Colonic mucosa (tissue), 4 donors: ENCODE results near the gene NDC80. TPM values are rescaled to one million over a fixed set of nuclear protein-coding genes. Genes with fewer than 3 reads are reported as not detected.
A peak's percentile ranks its signal among the peaks of the same experiment; 100 is the strongest.

Experiments used
- DNase-seq: peaks from one replicate; pipeline ENCODE4 v3.0.0-alpha.2; 2020
- H3K27ac ChIP-seq: fragments of 200-600 bp; one replicate; pipeline ENCODE4 v1.8.0; 2021
- H3K27me3 ChIP-seq: fragments of 200-600 bp; one replicate; pipeline ENCODE4 v1.8.0; 2021
- H3K36me3 ChIP-seq: fragments of 200-600 bp; one replicate; pipeline ENCODE4 v1.8.0; 2021
- H3K4me1 ChIP-seq: fragments of 200-600 bp; one replicate; pipeline ENCODE4 v1.8.0; 2021; ENCODE audit warnings: mild to moderate bottlenecking
- H3K4me3 ChIP-seq: fragments of 200-600 bp; one replicate; pipeline ENCODE4 v1.8.0; 2021
- H3K9ac ChIP-seq, 2 donors: one replicate each; pipeline ENCODE4 v1.7.0; 2013; ENCODE audit warnings: control low read depth in 2 of 2, low read depth in 2 of 2, low read length in 2 of 2
- H3K9me3 ChIP-seq: fragments of 200-600 bp; one replicate; pipeline ENCODE4 v1.8.0; 2021
- intact Hi-C: fragments of 100-400 bp; cut with DNase I; formaldehyde crosslinking; loops from one replicate; pipeline ENCODE4 v1.14.1; 2022
- total RNA-seq, 2 donors: library from RNA; stranded (reverse); fragmentation: NEBNext Ultra II Directional in 1 of 2; extraction: Animal tissue kit (Norgen Biotek cat#: 25700) in 1 of 2; gene quantifications; one replicate each; pipeline ENCODE4 v1.2.1, GENCODE V29; 2021
- TF ChIP-seq, protein P1 (sequence below): fragments of 200-600 bp; IDR thresholded peaks from one replicate; pipeline ENCODE4 v1.8.0; 2022; ENCODE audit warnings: antibody characterized with exemption, mild to moderate bottlenecking
- donor health status: healthy.
- donor health status: DM: no; HTN: no; CAD: no.
- donor health status: DM: no; HTN: no; CAD: no.

NDC80 gene
- total RNA-seq, 2 donors from 2014 or later: 6.8 to 27.6 TPM

DNA sequence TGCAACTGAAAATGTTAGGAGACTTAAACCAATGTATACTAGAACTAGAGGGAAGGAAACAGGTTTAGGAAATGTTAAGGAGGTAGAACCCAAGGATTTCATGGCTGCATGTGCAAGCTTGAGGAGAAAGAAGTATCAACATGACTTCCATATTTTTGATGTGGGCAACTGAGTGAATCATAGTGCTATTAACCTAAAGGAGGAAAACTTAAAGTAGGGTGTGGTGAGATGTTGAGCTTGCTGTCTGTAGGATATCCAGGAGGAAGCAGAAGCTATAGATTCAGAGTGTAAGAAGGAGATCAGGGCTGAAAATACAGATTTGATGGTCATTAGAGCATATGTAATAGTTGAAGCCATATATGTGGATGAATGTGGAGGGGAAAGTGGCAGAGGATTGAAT lies 31.5 kb downstream of the NDC80 start:
- no peak overlapping the region for H3K27ac ChIP-seq
- no peaks in the 10 kb centered on the region for H3K27me3 ChIP-seq
- no peaks in the 10 kb centered on the region for H3K36me3 ChIP-seq
- H3K9ac ChIP-seq: no peak overlapping the region
- DNase-seq: no peak
- no peak overlapping the region for H3K4me3 ChIP-seq
- H3K9me3 ChIP-seq: no peaks in the 10 kb centered on the region
- no peaks in the 10 kb centered on the region for H3K4me1 ChIP-seq
- intact Hi-C loops: no loop called here
- TF ChIP-seq, protein P1, sequence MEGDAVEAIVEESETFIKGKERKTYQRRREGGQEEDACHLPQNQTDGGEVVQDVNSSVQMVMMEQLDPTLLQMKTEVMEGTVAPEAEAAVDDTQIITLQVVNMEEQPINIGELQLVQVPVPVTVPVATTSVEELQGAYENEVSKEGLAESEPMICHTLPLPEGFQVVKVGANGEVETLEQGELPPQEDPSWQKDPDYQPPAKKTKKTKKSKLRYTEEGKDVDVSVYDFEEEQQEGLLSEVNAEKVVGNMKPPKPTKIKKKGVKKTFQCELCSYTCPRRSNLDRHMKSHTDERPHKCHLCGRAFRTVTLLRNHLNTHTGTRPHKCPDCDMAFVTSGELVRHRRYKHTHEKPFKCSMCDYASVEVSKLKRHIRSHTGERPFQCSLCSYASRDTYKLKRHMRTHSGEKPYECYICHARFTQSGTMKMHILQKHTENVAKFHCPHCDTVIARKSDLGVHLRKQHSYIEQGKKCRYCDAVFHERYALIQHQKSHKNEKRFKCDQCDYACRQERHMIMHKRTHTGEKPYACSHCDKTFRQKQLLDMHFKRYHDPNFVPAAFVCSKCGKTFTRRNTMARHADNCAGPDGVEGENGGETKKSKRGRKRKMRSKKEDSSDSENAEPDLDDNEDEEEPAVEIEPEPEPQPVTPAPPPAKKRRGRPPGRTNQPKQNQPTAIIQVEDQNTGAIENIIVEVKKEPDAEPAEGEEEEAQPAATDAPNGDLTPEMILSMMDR: no peak

DNA sequence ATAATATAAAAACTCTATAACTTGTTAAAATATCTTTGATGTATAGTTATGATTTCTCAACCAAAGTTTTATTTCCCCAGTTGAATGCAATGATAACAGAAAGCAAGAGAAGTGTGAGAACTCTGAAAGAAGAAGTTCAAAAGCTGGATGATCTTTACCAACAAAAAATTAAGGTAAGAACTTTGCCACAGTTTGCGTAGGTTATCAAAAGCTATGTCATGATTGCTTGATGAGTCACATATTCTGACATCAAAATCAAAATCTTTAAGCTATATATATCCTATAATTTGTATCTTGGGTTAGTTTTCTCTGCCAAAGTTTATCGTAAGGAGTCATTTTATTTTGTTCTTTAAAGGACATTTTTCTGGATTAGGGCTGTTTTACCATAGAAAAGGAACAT lies 35.0 kb downstream of the NDC80 start:
- TF ChIP-seq, protein P1: no peak
- no peak overlapping the region for H3K4me3 ChIP-seq
- H3K27me3 ChIP-seq: no peaks in the 10 kb centered on the region
- no peak overlapping the region for H3K9ac ChIP-seq
- intact Hi-C loops: no loop called here
- H3K36me3 ChIP-seq: no peaks in the 10 kb centered on the region
- no peak for DNase-seq
- peak overlapping the region; percentile 33 for H3K27ac ChIP-seq
- no peaks in the 10 kb centered on the region for H3K9me3 ChIP-seq
- no peaks in the 10 kb centered on the region for H3K4me1 ChIP-seq

DNA sequence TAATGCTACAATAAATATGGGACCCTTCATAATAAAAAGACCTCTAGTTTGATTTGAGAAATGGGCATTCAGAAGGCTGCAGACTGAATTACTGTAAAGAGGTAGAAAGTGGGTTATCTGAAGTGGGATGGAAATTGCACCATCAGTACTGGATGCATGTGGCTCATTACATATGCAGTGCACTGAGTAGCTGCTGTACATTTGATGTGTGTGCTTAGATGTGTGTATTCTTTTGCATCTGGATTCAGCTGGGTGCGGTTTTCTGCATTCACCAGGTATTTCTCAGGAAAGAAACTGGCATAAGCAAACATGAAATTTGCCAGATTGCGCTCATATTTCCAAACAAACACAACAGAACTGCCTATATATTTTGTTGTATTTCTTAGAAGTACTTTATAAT lies 38.2 kb downstream of the NDC80 start:
- no peaks in the 10 kb centered on the region for H3K9me3 ChIP-seq

DNA sequence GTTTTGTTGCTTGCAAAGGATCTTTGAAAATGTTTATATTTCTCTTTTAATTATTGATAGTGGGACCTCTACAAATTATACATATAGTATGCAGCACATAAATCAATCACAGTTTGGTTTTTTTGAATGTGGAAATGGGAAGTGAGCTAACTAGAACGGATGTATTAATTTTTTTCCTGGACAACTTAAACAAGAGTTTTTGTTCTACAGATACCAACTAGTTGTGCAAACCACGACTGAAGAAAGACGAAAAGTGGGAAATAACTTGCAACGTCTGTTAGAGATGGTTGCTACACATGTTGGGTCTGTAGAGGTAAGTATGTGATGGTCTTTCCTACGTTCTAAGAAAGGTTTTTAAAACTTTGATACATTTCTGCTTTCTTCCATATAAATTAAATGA lies 39.2 kb downstream of the NDC80 start:
- Histone ChIP-seq H3K9ac (no peak overlapping the region), H3K9me3 (no peaks in the 10 kb centered on the region), H3K36me3 (no peaks in the 10 kb centered on the region), H3K27ac (no peak overlapping the region), H3K27me3 (no peaks in the 10 kb centered on the region), H3K4me1 (no peaks in the 10 kb centered on the region), H3K4me3 (no peak overlapping the region)
- no peak for DNase-seq
- intact Hi-C loops: no loop called here
- TF ChIP-seq, protein P1: no peak

More for the DNA sequence above, 38.2 kb downstream of the NDC80 start:
- TF ChIP-seq, protein P1: no peak
- Histone ChIP-seq H3K9ac (no peak overlapping the region), H3K4me1 (no peaks in the 10 kb centered on the region), H3K27ac (no peak overlapping the region), H3K27me3 (no peaks in the 10 kb centered on the region), H3K36me3 (no peaks in the 10 kb centered on the region), H3K4me3 (no peak overlapping the region)
- no peak for DNase-seq
- intact Hi-C loops: no loop called here

DNA sequence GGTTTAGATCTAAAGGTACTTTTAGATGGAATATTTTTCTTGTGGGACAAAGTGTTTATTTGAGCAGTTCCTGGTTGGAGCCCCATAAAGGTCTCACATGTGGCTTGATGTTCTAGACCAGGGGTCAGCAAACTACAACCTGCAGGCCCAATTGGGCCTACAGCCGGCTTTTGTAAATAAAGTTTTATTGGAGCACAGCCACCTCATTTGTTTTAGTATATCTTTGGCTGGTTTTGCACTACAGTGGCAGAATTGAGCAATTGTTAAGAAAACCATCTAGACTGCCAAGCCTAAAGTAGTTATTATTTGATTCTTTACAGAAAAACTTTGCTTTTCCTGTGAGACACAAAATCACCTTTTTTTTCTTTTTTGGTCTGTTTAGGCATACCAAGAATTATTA lies 41.6 kb downstream of the NDC80 start:
- Histone ChIP-seq H3K36me3 (no peaks in the 10 kb centered on the region), H3K4me1 (no peaks in the 10 kb centered on the region), H3K27ac (no peak overlapping the region), H3K27me3 (no peaks in the 10 kb centered on the region), H3K4me3 (no peak overlapping the region), H3K9me3 (no peaks in the 10 kb centered on the region), H3K9ac (no peak overlapping the region)
- intact Hi-C loops: no loop called here
- TF ChIP-seq, protein P1: no peak
- no peak for DNase-seq
